Measurements from ENCODE around the gene COLEC11. TPM values are rescaled to one million over a fixed set of nuclear protein-coding genes. Genes with fewer than 3 reads are reported as not detected.

COLEC11 gene
- total and polyA plus RNA-seq, 2 of the 13 experiments (the other 11 are each of a cell fraction or from before 2014, with no cell fraction given), result 1.5 to 3.0 TPM

GRCh38 chr2:3651691-3652648 is 57.1 kb downstream of the COLEC11 start (continued):
- TF ChIP-seq ZNF556 (CRISPR knock-in tag; IDR thresholded peaks at IDR 0.05; ENCODE audit: borderline replicate concordance), result peak; percentile 56; the same call in 1 of the 2 replicates
- TF ChIP-seq ZMAT5 (CRISPR knock-in tag; IDR thresholded peaks at IDR 0.05; ENCODE audit: borderline replicate concordance, low read depth), result no peak
- no peak for TF ChIP-seq ZNF207 (IDR thresholded peaks at IDR 0.05; ENCODE audit: borderline replicate concordance)
- TF ChIP-seq ZNF280D (CRISPR knock-in tag; IDR thresholded peaks at IDR 0.05), result 0 out of 2 replicates have a peak, but pooled peaks have one; percentile 68
- TF ChIP-seq CHD2 (IDR thresholded peaks at IDR 0.05; ENCODE audit: low read depth, low read length), result peak; percentile 84
- no peak for TF ChIP-seq SOX6 (IDR thresholded peaks at IDR 0.05)
- TF ChIP-seq SOX6 (CRISPR knock-in tag; IDR thresholded peaks at IDR 0.05), result peak; percentile 68
- TF ChIP-seq FOXO1 (CRISPR knock-in tag; IDR thresholded peaks at IDR 0.05), result no peak
- TF ChIP-seq ATAD3A (CRISPR knock-in tag; IDR thresholded peaks at IDR 0.05), result no peak
- TF ChIP-seq PRDM4 (CRISPR knock-in tag; IDR thresholded peaks at IDR 0.05; ENCODE audit: borderline replicate concordance), result no peak
- 0 out of 2 replicates have a peak, but pooled peaks have one; percentile 66 for TF ChIP-seq ZBTB43 (CRISPR knock-in tag; conservative IDR thresholded peaks at IDR 0.05)
- TF ChIP-seq PREB (CRISPR knock-in tag; IDR thresholded peaks at IDR 0.05), result no peak
- TF ChIP-seq CBX5 (CRISPR knock-in tag; IDR thresholded peaks at IDR 0.05; ENCODE audit: borderline replicate concordance), result peak; percentile 10; the same call in 1 of the 2 replicates
- TF ChIP-seq THYN1 (CRISPR knock-in tag; IDR thresholded peaks at IDR 0.05; ENCODE audit: borderline replicate concordance, low read depth), result no peak
- TF ChIP-seq ZNF772 (CRISPR knock-in tag; IDR thresholded peaks at IDR 0.05), result peak; percentile 74
- no peak for TF ChIP-seq FOXO4 (CRISPR knock-in tag; conservative IDR thresholded peaks at IDR 0.05)
- peak; percentile 72; the same call in 1 of the 2 replicates for TF ChIP-seq MXD4 (CRISPR knock-in tag; IDR thresholded peaks at IDR 0.05)
- TF ChIP-seq NR2F6 (IDR thresholded peaks at IDR 0.05), result no peak; the same call in 1 of the 2 replicates
- TF ChIP-seq NR2F6 (CRISPR knock-in tag; IDR thresholded peaks at IDR 0.05), result 0 out of 2 replicates have a peak, but pooled peaks have one; percentile 3
